ENCODE results near the gene LAMC1.
"Not testable (repeated sequence)": the region's sequence is repeated elsewhere in the genome, so short reads cannot be mapped to it uniquely, and the experiment has no call there.

Gene LAMC1

GRCh38 chr1:183150032-183150431 is 126.8 kb downstream of the LAMC1 start:
- not testable (repeated sequence) for DNase-seq (ENCODE audit: low read depth in 2 of 2)

- no peak for DNase-seq (ENCODE audit: low read depth in 2 of 2)
Measured at GRCh38 chr1:183150445-183150844, 127.2 kb downstream of the LAMC1 start.

- DNase-seq (ENCODE audit: low read depth in 2 of 2), result no peak
Measured at GRCh38 chr1:183152180-183152579, 129.0 kb downstream of the LAMC1 start.

- no peak for DNase-seq (ENCODE audit: low read depth in 2 of 2)
Measured at GRCh38 chr1:183155939-183156338, 132.7 kb downstream of the LAMC1 start.

- no peak for DNase-seq (ENCODE audit: low read depth in 2 of 2)
Measured at GRCh38 chr1:183159960-183160359, 136.7 kb downstream of the LAMC1 start.

GRCh38 chr1:183161391-183161790 is 138.2 kb downstream of the LAMC1 start:
- no peak for DNase-seq (ENCODE audit: low read depth in 2 of 2)

GRCh38 chr1:183163316-183163715 is 140.1 kb downstream of the LAMC1 start:
- DNase-seq (ENCODE audit: low read depth in 2 of 2), result no peak

- DNase-seq (ENCODE audit: low read depth in 2 of 2), result no peak
Measured at GRCh38 chr1:183164340-183164739, 141.1 kb downstream of the LAMC1 start.

- DNase-seq (ENCODE audit: low read depth in 2 of 2), result no peak
Measured at GRCh38 chr1:183164963-183165362, 141.7 kb downstream of the LAMC1 start.

- no peak for DNase-seq (ENCODE audit: low read depth in 2 of 2)
Measured at GRCh38 chr1:183165456-183165855, 142.2 kb downstream of the LAMC1 start.

GRCh38 chr1:183166454-183166853 is 143.2 kb downstream of the LAMC1 start:
- DNase-seq (ENCODE audit: low read depth in 2 of 2), result no peak

GRCh38 chr1:183167676-183168075 is 144.5 kb downstream of the LAMC1 start:
- DNase-seq (ENCODE audit: low read depth in 2 of 2), result no peak

- no peak for DNase-seq (ENCODE audit: low read depth in 2 of 2)
Measured at GRCh38 chr1:183168308-183168707, 145.1 kb downstream of the LAMC1 start.

GRCh38 chr1:183173828-183174227 is 150.6 kb downstream of the LAMC1 start:
- no peak for DNase-seq (ENCODE audit: low read depth in 2 of 2)

- no peak for DNase-seq (ENCODE audit: low read depth in 2 of 2)
Measured at GRCh38 chr1:183175631-183176030, 152.4 kb downstream of the LAMC1 start.

GRCh38 chr1:183178545-183178944 is 155.3 kb downstream of the LAMC1 start:
- no peak for DNase-seq (ENCODE audit: low read depth in 2 of 2)

- no peak for DNase-seq (ENCODE audit: low read depth in 2 of 2)
Measured at GRCh38 chr1:183179033-183179432, 155.8 kb downstream of the LAMC1 start.

GRCh38 chr1:183180218-183180617 is 157.0 kb downstream of the LAMC1 start:
- no peak for DNase-seq (ENCODE audit: low read depth in 2 of 2)

GRCh38 chr1:183180634-183181056 is 157.4 kb downstream of the LAMC1 start:
- no peak for DNase-seq (ENCODE audit: low read depth in 2 of 2)

GRCh38 chr1:183185941-183186490 is 162.8 kb downstream of the LAMC1 start, which contains the start of gene LAMC2:
Gene LAMC2 (plus strand): TSS chr1:183186264. CDS start chr1:183186353, 89 bp downstream.
- no peak for DNase-seq (ENCODE audit: low read depth in 2 of 2)

- DNase-seq (ENCODE audit: low read depth in 2 of 2), result no peak
Measured at GRCh38 chr1:183186841-183187240, 163.6 kb downstream of the LAMC1 start.

GRCh38 chr1:183188240-183188639 is 165.0 kb downstream of the LAMC1 start:
- no peak for DNase-seq (ENCODE audit: low read depth in 2 of 2)

GRCh38 chr1:183191833-183192232 is 168.6 kb downstream of the LAMC1 start:
- DNase-seq (ENCODE audit: low read depth in 2 of 2), result no peak

- no peak for DNase-seq (ENCODE audit: low read depth in 2 of 2)
Measured at GRCh38 chr1:183193963-183194525, 170.8 kb downstream of the LAMC1 start.
